Trophoblast cell (in vitro differentiated cells and primary cell): ENCODE results near the gene HOTAIR.

Source experiments
- DNase-seq, 2 donors: peaks; one replicate each; pipeline ENCODE4 v3.0.0-alpha.2; 2016
- H2AFZ ChIP-seq: 2 replicates; pipeline ENCODE4 v1.6.1; 2013; ENCODE audit warnings: low read length, moderate library complexity, mild to moderate bottlenecking; ENCODE audit not compliant: insufficient read depth, poor library complexity
- H2AK5ac ChIP-seq: 2 replicates; pipeline ENCODE4 v1.6.1; 2013; ENCODE audit warnings: mild to moderate bottlenecking, low read length
- H2BK120ac ChIP-seq: 2 replicates; pipeline ENCODE4 v1.6.1; 2013; ENCODE audit warnings: low read length, mild to moderate bottlenecking, moderate library complexity; ENCODE audit not compliant: insufficient read depth, poor library complexity
- H2BK12ac ChIP-seq: 2 replicates; pipeline ENCODE4 v1.6.1; 2013; ENCODE audit warnings: mild to moderate bottlenecking, low read length, moderate library complexity
- H2BK5ac ChIP-seq: 2 replicates; pipeline ENCODE4 v1.6.1; 2013; ENCODE audit warnings: low read length, low read depth, moderate library complexity, mild to moderate bottlenecking; ENCODE audit not compliant: poor library complexity
- H3K14ac ChIP-seq: 2 replicates; pipeline ENCODE4 v1.6.1; 2013; ENCODE audit warnings: mild to moderate bottlenecking, low read length
- H3K18ac ChIP-seq: 2 replicates; pipeline ENCODE4 v1.6.1; 2013; ENCODE audit warnings: mild to moderate bottlenecking, low read length
- H3K23ac ChIP-seq: 2 replicates; pipeline ENCODE4 v1.6.1; 2013; ENCODE audit warnings: low read length
- H3K27ac ChIP-seq: 2 replicates; pipeline ENCODE4 v1.5.1; 2013; ENCODE audit warnings: low read depth, mild to moderate bottlenecking, inconsistent platforms, low read length, moderate library complexity
- H3K27me3 ChIP-seq: 2 replicates; pipeline ENCODE4 v1.6.1; 2013; ENCODE audit warnings: inconsistent platforms, mild to moderate bottlenecking, low read length, moderate library complexity; ENCODE audit not compliant: insufficient read depth
- H3K36me3 ChIP-seq, 2 experiments: 1 replicate in 1 of 2; 2 replicates in 1 of 2; pipeline ENCODE4 v1.6.1; 2013; ENCODE audit warnings: low read length in 2 of 2, mild to moderate bottlenecking in 2 of 2, moderate library complexity in 1 of 2; ENCODE audit not compliant: insufficient read depth in 2 of 2, control insufficient read depth in 1 of 2
- H3K4ac ChIP-seq: 2 replicates; pipeline ENCODE4 v1.6.1; 2013; ENCODE audit warnings: low read depth, mild to moderate bottlenecking, low read length, moderate library complexity
- H3K4me1 ChIP-seq, 2 experiments: 1 replicate in 1 of 2; 2 replicates in 1 of 2; pipeline ENCODE4 v1.6.1; 2013; ENCODE audit warnings: low read length in 2 of 2, mild to moderate bottlenecking in 2 of 2, moderate library complexity in 1 of 2; ENCODE audit not compliant: insufficient read depth in 2 of 2, control insufficient read depth in 1 of 2
- H3K4me2 ChIP-seq: 2 replicates; pipeline ENCODE4 v1.6.1; 2013; ENCODE audit warnings: inconsistent platforms, mild to moderate bottlenecking, low read length, moderate library complexity
- H3K4me3 ChIP-seq: 2 replicates; pipeline ENCODE4 v1.5.1; 2013; ENCODE audit warnings: mild to moderate bottlenecking, low read depth, low read length, inconsistent platforms
- H3K79me1 ChIP-seq: one replicate; pipeline ENCODE4 v1.6.1; 2013; ENCODE audit warnings: low read length
- H3K79me2 ChIP-seq: 2 replicates; pipeline ENCODE4 v1.6.1; 2013; ENCODE audit warnings: low read length, mild to moderate bottlenecking; ENCODE audit not compliant: control insufficient read depth, insufficient read depth, poor library complexity
- H3K9ac ChIP-seq: 2 replicates; pipeline ENCODE4 v1.6.1; 2013; ENCODE audit warnings: mild to moderate bottlenecking, low read length
- H3K9me3 ChIP-seq: 2 replicates; pipeline ENCODE4 v1.6.1; 2013; ENCODE audit warnings: low read depth, mild to moderate bottlenecking, control low read depth, inconsistent platforms, low read length; ENCODE audit not compliant: insufficient read depth
- H4K12ac ChIP-seq: 2 replicates; pipeline ENCODE4 v1.6.1; 2013; ENCODE audit warnings: low read depth, mild to moderate bottlenecking, low read length, moderate library complexity
- H4K8ac ChIP-seq: 2 replicates; pipeline ENCODE4 v1.6.1; 2013; ENCODE audit warnings: low read depth, mild to moderate bottlenecking, low read length, moderate library complexity
- H4K91ac ChIP-seq: one replicate; pipeline ENCODE4 v1.6.1; 2013; ENCODE audit warnings: low read depth, mild to moderate bottlenecking, low read length, moderate library complexity
- WGBS: extraction: QIAGEN DNeasy Blood & Tissue Kit; methylation state at CpG from one replicate; pipeline ENCODE4 v1.1.7; 2013; ENCODE audit warnings: missing lambda C conversion rate; ENCODE audit not compliant: insufficient read length, insufficient coverage; ENCODE audit errors: extremely low coverage; 5-methylcytosine and 5-hydroxymethylcytosine counted together

The HOTAIR gene

DNA sequence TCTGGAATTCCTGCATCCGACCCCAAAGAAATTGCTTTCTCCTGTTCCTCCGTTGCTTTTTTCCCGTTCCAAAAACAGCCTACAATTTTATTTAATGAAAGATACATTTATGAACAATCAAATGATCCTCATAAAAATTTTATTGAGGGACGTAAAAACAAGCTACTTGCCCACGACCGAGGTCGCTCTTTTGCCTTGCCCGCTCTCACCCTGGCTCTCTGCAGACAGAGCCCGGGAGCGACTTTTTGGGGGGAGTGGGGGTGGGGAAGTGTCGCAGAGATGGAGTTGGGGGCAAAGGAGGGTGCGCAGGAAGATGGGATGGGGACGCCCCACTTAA is 24.1 kb upstream of the HOTAIR start:
- Histone ChIP-seq H3K23ac (no peak overlapping the region), H4K12ac (no peak overlapping the region), H4K91ac (no peak overlapping the region), H3K27me3 (peaks cover 98% of the 10 kb centered on the region), H3K9me3 (peaks cover 19% of the 10 kb centered on the region), H3K18ac (no peak overlapping the region), H3K4me3 (no peak overlapping the region), H2AFZ (no peak overlapping the region), H2BK12ac (no peak overlapping the region), H4K8ac (no peak overlapping the region), H3K4me2 (no peak overlapping the region), H3K36me3 (no peaks in the 10 kb centered on the region), H3K27ac (no peak overlapping the region), H2BK5ac (no peak overlapping the region), H3K14ac (no peak overlapping the region), H3K4me1 (peaks cover 0 to 11% of the 10 kb centered on the region in 2 experiments), H3K4ac (no peak overlapping the region), H3K9ac (no peak overlapping the region), H2BK120ac (no peak overlapping the region), H2AK5ac (no peak overlapping the region), H3K79me2 (no peaks in the 10 kb centered on the region), H3K79me1 (no peaks in the 10 kb centered on the region)
- WGBS = no CpG with 5 or more reads among the region's 13 CpGs
- DNase-seq = no peak

DNA sequence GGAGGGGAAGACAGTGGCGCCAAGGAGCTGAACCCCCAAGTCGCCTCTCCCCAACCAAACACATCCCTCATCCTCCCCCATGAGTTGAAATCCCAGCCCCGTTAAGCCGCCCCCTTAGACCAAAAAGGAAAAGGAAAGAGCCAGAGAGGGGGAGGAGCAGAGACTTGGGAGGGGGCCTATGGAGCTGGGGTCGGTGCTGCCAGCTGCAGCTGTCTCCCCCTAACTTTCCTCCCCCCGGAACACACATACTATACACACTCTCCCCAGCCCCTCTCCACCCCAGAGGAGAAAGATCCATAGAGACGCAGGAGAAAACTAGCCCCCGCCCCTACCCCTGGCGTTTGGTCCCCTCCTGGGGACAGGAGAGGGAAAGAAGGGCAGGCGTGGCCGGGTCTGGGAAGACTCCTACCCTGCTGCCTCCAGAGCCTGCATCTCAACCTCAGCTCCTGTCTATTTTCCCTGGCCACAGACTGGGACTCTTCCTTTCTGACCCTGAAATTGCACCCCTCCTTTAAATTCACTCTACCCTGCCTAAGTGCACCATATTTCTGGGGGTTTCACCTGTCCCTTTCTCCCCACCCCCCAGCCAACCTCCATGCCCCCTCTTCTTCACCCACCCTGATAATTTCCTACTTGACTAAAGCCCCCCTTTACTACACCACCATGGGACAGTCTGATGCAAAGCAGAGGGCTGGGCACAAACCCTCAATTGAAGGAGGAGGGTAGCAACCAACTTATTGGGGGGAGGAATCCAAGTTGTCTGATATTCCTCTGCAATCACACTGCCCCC is 23.6 kb upstream of the HOTAIR start:
- no peak overlapping the region for H2AFZ ChIP-seq
- no peak overlapping the region for H4K91ac ChIP-seq
- peaks cover 22% of the 10 kb centered on the region for H3K9me3 ChIP-seq
- H3K18ac ChIP-seq = no peak overlapping the region
- no peak overlapping the region for H3K9ac ChIP-seq
- H3K36me3 ChIP-seq = no peaks in the 10 kb centered on the region
- H2BK12ac ChIP-seq = no peak overlapping the region
- H3K4me2 ChIP-seq = no peak overlapping the region
- no peak overlapping the region for H3K23ac ChIP-seq
- no peak overlapping the region for H3K27ac ChIP-seq
- WGBS = no CpG with 5 or more reads among the region's 11 CpGs
- no peak overlapping the region for H2AK5ac ChIP-seq
- H3K79me2 ChIP-seq = no peaks in the 10 kb centered on the region
- no peak overlapping the region for H4K8ac ChIP-seq
- no peak overlapping the region for H3K4ac ChIP-seq
- no peak for DNase-seq
- no peak overlapping the region for H2BK5ac ChIP-seq
- H3K4me1 ChIP-seq = peaks cover 0 to 11% of the 10 kb centered on the region in 2 experiments
- no peak overlapping the region for H3K14ac ChIP-seq
- no peak overlapping the region for H3K4me3 ChIP-seq
- H2BK120ac ChIP-seq = no peak overlapping the region
- no peak overlapping the region for H4K12ac ChIP-seq
- H3K79me1 ChIP-seq = no peaks in the 10 kb centered on the region
- peaks cover 99% of the 10 kb centered on the region for H3K27me3 ChIP-seq

DNA sequence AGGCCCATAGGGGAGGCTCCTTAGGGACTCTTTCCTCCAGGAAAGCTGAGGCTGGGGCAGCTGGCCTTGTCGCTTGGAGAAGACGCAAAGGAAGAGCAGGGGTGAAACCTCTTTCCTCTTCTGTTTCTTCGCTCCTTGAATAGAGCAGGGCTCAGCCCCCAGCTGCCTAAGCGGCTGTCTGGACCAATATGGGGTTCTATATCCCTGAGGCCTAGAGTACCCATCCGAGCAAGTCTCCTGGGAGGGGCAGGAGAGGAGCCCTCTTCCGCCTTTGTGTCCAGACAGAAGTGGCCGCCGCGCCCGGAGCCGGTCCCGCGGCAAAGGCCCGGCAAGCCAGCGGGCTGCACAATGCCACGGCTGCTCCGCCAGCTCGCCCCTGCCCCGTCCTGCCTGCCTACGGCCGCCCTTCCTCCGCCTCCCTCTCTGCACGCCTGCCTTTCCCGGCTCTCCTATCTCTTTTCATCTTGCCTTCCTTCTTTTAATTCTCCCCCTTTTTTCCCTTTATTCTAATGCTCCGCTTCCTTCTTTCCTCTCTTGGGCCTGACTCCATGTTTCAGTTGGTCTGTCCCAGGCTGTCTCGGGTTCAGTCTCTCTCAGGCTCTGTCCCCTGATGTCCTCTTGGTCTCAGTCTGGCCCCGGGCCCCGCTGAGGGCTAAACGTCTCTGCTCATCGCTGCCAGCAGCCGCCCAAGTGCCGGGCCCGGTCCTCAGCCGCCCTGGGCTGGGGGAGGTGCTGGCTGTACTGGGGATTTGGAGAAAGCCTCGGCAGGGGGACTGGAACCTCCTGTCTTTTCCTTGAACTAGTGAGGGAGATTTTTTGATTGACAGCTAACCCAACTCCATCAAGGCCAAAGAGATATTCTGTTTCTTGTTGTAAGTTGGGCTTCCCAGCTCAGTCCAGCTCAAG is 22.7 kb upstream of the HOTAIR start:
- Histone ChIP-seq H3K27ac (no peak overlapping the region), H3K18ac (no peak overlapping the region), H4K12ac (no peak overlapping the region), H2AK5ac (no peak overlapping the region), H3K79me2 (no peaks in the 10 kb centered on the region), H3K4ac (no peak overlapping the region), H3K36me3 (no peaks in the 10 kb centered on the region), H2AFZ (no peak overlapping the region), H3K9me3 (peaks cover 23% of the 10 kb centered on the region), H4K91ac (no peak overlapping the region), H3K79me1 (no peaks in the 10 kb centered on the region), H2BK12ac (no peak overlapping the region), H3K9ac (no peak overlapping the region), H3K27me3 (peaks cover 97% of the 10 kb centered on the region), H3K4me3 (no peak overlapping the region), H4K8ac (no peak overlapping the region), H3K4me1 (peaks cover 0 to 11% of the 10 kb centered on the region in 2 experiments), H3K23ac (no peak overlapping the region), H2BK5ac (no peak overlapping the region), H3K4me2 (no peak overlapping the region), H3K14ac (no peak overlapping the region), H2BK120ac (no peak overlapping the region)
- DNase-seq = peak in 1 of 2 donors; percentile 15
- no CpG with 5 or more reads among the region's 35 CpGs for whole genome bisulfite sequencing

DNA sequence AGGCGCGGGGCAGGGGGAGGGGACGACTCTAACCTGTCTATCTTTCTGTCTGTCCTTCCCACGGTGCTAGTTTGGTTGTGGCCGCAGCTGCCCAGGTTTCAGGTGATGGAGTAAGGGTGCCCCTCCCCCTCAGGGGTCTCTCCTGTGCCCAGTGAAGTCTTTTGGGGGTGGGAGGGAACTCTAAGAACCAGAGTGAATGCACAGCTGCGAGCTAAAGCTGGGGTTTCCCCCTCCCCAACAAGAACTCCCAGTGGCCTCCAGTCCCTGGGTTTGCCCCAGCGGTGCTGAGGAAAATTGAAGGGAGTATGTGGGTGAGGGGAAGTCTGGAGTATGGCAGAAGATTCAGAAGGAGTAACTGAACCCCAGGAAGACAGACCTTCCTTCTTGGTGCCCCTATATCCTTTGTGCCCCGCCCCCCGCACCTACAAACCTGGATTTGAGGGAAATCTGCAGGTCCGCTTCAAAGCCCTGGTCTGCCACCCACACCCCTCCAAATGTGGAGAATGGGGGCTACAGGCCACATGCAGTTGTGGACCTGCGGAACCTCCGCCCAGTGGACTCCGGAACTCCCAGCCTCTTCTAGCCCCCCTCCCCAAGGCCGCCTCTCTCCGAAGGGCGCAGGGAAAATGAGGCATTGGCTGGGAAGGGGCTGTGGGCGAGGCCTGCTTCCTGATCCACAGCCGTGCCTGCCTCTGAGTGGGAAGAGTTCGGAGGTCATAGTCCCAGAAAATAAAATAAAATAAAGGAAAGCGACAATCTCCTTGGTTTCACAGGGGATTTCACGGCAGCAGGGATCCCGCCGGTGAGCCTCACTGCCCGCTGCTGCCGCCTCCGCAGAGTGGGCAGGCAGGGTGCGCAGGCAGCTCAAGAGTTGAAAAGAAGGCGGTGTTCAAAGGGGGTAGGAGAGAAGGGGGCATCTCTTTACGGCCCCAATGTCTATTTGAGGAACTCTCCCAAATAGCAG is 21.8 kb upstream of the HOTAIR start:
- Histone ChIP-seq H4K12ac (no peak overlapping the region), H2AK5ac (no peak overlapping the region), H3K4me3 (no peak overlapping the region), H3K79me2 (no peaks in the 10 kb centered on the region), H3K79me1 (no peaks in the 10 kb centered on the region), H2AFZ (no peak overlapping the region), H3K18ac (no peak overlapping the region), H3K4me2 (no peak overlapping the region), H3K27ac (no peak overlapping the region), H3K9me3 (peaks cover 21% of the 10 kb centered on the region), H3K9ac (no peak overlapping the region), H2BK5ac (no peak overlapping the region), H2BK120ac (no peak overlapping the region), H3K23ac (no peak overlapping the region), H2BK12ac (no peak overlapping the region), H3K4ac (no peak overlapping the region), H3K4me1 (peaks cover 0 to 11% of the 10 kb centered on the region in 2 experiments), H4K8ac (no peak overlapping the region), H3K36me3 (no peaks in the 10 kb centered on the region), H3K27me3 (peaks cover 97% of the 10 kb centered on the region), H4K91ac (no peak overlapping the region), H3K14ac (no peak overlapping the region)
- no peak for DNase-seq
- WGBS = no CpG with 5 or more reads among the region's 29 CpGs
